Vagina (tissue), 2 donors: ENCODE results near the gene TARDBP. TPM values are rescaled to one million over a fixed set of nuclear protein-coding genes. Genes with fewer than 3 reads are reported as not detected.

Experiments
- DNase-seq, 2 donors: peaks; one replicate each; pipeline ENCODE4 v3.0.0-alpha.2; 2017; ENCODE audit errors: extremely low spot score in 2 of 2
- H3K27ac ChIP-seq: fragments of 200-600 bp; sonication (generic); one replicate; pipeline ENCODE4 v1.5.1; 2019
- H3K27me3 ChIP-seq: fragments of 200-600 bp; sonication (generic); one replicate; pipeline ENCODE4 v1.5.1; 2019
- H3K36me3 ChIP-seq, 2 donors: fragments of 200-600 bp; sonication (generic); one replicate each; pipeline ENCODE4 v1.5.1; 2017 to 2019
- H3K4me1 ChIP-seq: fragments of 200-600 bp; sonication (generic); one replicate; pipeline ENCODE4 v1.5.1; 2019
- H3K4me3 ChIP-seq, 2 donors: fragments of 200-600 bp; sonication (generic); 1 replicate in 1 of 2; 2 replicates in 1 of 2; pipeline ENCODE4 v1.5.1; 2016 to 2019
- H3K9me3 ChIP-seq: fragments of 200-600 bp; sonication (generic); one replicate; pipeline ENCODE4 v1.5.1; 2019
- POLR2A ChIP-seq, 2 donors: fragments of 450-650 bp; IDR thresholded peaks; one replicate each; pipeline ENCODE4 v1.6.1; 2017; ENCODE audit warnings: antibody characterized with exemption in 2 of 2, mild to moderate bottlenecking in 2 of 2, moderate library complexity in 2 of 2
- POLR2AphosphoS5 ChIP-seq, 2 donors: sonication (generic); formaldehyde crosslinking; IDR thresholded peaks; one replicate each; pipeline ENCODE4 v1.9.0; 2017; ENCODE audit warnings: antibody characterized with exemption in 2 of 2, mild to moderate bottlenecking in 2 of 2, low read depth in 1 of 2; ENCODE audit not compliant: insufficient read depth in 1 of 2
- intact Hi-C: fragments of 100-400 bp; cut with DNase I; formaldehyde crosslinking; loops from one replicate; pipeline ENCODE4 v1.15.1; 2023
- total RNA-seq: library from RNA; depleted of rRNA; stranded (reverse); fragments of >200 nt; gene quantifications from one replicate; pipeline ENCODE4 v1.2.3, GENCODE V29; 2016
- TF ChIP-seq, protein P1 (sequence below), 3 experiments: fragments of 450-650 bp in 2 of 3; fragments of 200-600 bp in 1 of 3; sonication (generic) in 1 of 3; IDR thresholded peaks; one replicate each; pipeline ENCODE4 v1.5.1; 2017 to 2019; ENCODE audit warnings: antibody characterized with exemption in 3 of 3, mild to moderate bottlenecking in 2 of 3, moderate library complexity in 2 of 3

Gene TARDBP
- total RNA-seq, 1 donor from 2014 or later = 213 TPM

DNA sequence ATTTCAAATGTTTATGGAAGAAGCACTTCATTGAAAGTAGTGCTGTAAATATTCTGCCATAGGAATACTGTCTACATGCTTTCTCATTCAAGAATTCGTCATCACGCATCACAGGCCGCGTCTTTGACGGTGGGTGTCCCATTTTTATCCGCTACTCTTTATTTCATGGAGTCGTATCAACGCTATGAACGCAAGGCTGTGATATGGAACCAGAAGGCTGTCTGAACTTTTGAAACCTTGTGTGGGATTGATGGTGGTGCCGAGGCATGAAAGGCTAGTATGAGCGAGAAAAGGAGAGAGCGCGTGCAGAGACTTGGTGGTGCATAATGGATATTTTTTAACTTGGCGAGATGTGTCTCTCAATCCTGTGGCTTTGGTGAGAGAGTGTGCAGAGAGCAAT is 10.7 kb downstream of the TARDBP start:
- Histone ChIP-seq H3K27ac (no peak overlapping the region), H3K9me3 (no peaks in the 10 kb centered on the region), H3K4me1 (no peaks in the 10 kb centered on the region), H3K4me3 (no peak overlapping the region), H3K27me3 (no peaks in the 10 kb centered on the region), H3K36me3 (peaks cover 3 to 80% of the 10 kb centered on the region in 2 donors)
- no peak for DNase-seq
- TF ChIP-seq, protein P1, sequence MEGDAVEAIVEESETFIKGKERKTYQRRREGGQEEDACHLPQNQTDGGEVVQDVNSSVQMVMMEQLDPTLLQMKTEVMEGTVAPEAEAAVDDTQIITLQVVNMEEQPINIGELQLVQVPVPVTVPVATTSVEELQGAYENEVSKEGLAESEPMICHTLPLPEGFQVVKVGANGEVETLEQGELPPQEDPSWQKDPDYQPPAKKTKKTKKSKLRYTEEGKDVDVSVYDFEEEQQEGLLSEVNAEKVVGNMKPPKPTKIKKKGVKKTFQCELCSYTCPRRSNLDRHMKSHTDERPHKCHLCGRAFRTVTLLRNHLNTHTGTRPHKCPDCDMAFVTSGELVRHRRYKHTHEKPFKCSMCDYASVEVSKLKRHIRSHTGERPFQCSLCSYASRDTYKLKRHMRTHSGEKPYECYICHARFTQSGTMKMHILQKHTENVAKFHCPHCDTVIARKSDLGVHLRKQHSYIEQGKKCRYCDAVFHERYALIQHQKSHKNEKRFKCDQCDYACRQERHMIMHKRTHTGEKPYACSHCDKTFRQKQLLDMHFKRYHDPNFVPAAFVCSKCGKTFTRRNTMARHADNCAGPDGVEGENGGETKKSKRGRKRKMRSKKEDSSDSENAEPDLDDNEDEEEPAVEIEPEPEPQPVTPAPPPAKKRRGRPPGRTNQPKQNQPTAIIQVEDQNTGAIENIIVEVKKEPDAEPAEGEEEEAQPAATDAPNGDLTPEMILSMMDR (IDR thresholded peaks at IDR 0.05) = no peak
- TF ChIP-seq POLR2A (IDR thresholded peaks at IDR 0.05) = no peak
- no peak for TF ChIP-seq POLR2AphosphoS5 (IDR thresholded peaks at IDR 0.05; ENCODE audit: insufficient read depth in 1 of 2, low read depth in 1 of 2)
- intact Hi-C loops = no loop called here

GRCh38 chr1:11024154-11024873 is 11.9 kb downstream of the TARDBP start:
- H3K36me3 ChIP-seq = peaks cover 0 to 69% of the 10 kb centered on the region in 2 donors
- H3K27ac ChIP-seq = no peak overlapping the region
- TF ChIP-seq POLR2AphosphoS5 (IDR thresholded peaks at IDR 0.05; ENCODE audit: insufficient read depth in 1 of 2, low read depth in 1 of 2) (no peak), POLR2A (IDR thresholded peaks at IDR 0.05) (no peak)
- TF ChIP-seq, protein P1 (IDR thresholded peaks at IDR 0.05) = no peak

DNA sequence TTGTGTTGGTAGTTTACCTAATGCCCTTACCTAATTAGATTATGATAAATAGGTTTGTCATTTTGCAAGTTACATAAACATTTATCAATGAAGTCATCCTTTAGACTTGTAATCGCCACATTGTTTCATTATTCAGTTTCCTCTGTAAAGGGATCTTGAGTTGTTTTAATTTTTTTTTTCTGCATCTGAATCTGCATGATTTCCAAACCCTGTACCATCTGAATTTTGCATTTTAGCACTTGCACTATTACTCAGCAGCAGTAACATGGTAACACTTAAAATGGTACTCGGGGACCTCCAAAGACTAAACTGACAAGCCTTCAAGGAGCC is 12.4 kb downstream of the TARDBP start:
- DNase-seq = no peak
- Histone ChIP-seq H3K4me1 (no peaks in the 10 kb centered on the region), H3K27ac (no peak overlapping the region), H3K4me3 (no peak overlapping the region), H3K9me3 (no peaks in the 10 kb centered on the region), H3K36me3 (peaks cover 0 to 64% of the 10 kb centered on the region in 2 donors), H3K27me3 (no peaks in the 10 kb centered on the region)
- TF ChIP-seq POLR2AphosphoS5 (IDR thresholded peaks at IDR 0.05; ENCODE audit: insufficient read depth in 1 of 2, low read depth in 1 of 2) (no peak), POLR2A (IDR thresholded peaks at IDR 0.05) (no peak)
- TF ChIP-seq, protein P1 (IDR thresholded peaks at IDR 0.05) = no peak
- intact Hi-C loops = no loop called here

More at GRCh38 chr1:11024154-11024873, 11.9 kb downstream of the TARDBP start:
- Histone ChIP-seq H3K4me3 (no peak overlapping the region), H3K9me3 (no peaks in the 10 kb centered on the region), H3K4me1 (no peaks in the 10 kb centered on the region), H3K27me3 (no peaks in the 10 kb centered on the region)
- no peak for DNase-seq
- intact Hi-C loops = no loop called here

GRCh38 chr1:11025618-11026017 is 13.2 kb downstream of the TARDBP start:
- no peaks in the 10 kb centered on the region for H3K9me3 ChIP-seq
- H3K4me1 ChIP-seq = no peaks in the 10 kb centered on the region
- H3K27ac ChIP-seq = no peak overlapping the region
- TF ChIP-seq POLR2A (IDR thresholded peaks at IDR 0.05) (no peak), POLR2AphosphoS5 (IDR thresholded peaks at IDR 0.05; ENCODE audit: insufficient read depth in 1 of 2, low read depth in 1 of 2) (no peak)
- TF ChIP-seq, protein P1 (IDR thresholded peaks at IDR 0.05) = no peak
- no peak for DNase-seq
- no peaks in the 10 kb centered on the region for H3K27me3 ChIP-seq
- no peak overlapping the region for H3K4me3 ChIP-seq
- intact Hi-C loops = no loop called here
- H3K36me3 ChIP-seq = peaks cover 0 to 62% of the 10 kb centered on the region in 2 donors

- no peaks in the 10 kb centered on the region for H3K27me3 ChIP-seq
- peaks cover 0 to 58% of the 10 kb centered on the region in 2 donors for H3K36me3 ChIP-seq
- no peaks in the 10 kb centered on the region for H3K4me1 ChIP-seq
- intact Hi-C loops = no loop called here
- TF ChIP-seq POLR2AphosphoS5 (IDR thresholded peaks at IDR 0.05; ENCODE audit: insufficient read depth in 1 of 2, low read depth in 1 of 2) (no peak), POLR2A (IDR thresholded peaks at IDR 0.05) (no peak)
- TF ChIP-seq, protein P1 (IDR thresholded peaks at IDR 0.05) = no peak
- H3K4me3 ChIP-seq = no peak overlapping the region
- H3K27ac ChIP-seq = no peak overlapping the region
- no peak for DNase-seq
- H3K9me3 ChIP-seq = no peaks in the 10 kb centered on the region
Observed at GRCh38 chr1:11026052-11026451, 13.6 kb downstream of the TARDBP start.
